SK-N-SH treated with all-trans-retinoic acid at 6 μM for 48 hours (cell line): Measurements from ENCODE around the gene SYCP2L.

Source experiments
- ATAC-seq: fragments of 200-7000 bp; cut with Tn5 transposase; 3 replicates; pipeline ENCODE4 v1.9.1; 2020; ENCODE audit warnings: mild to moderate bottlenecking, moderate library complexity
- ARNTL ChIP-seq: fragments of 450-650 bp; formaldehyde crosslinking; IDR thresholded peaks from 2 replicates; pipeline ENCODE4 v1.5.0; 2020; ENCODE audit warnings: low read depth, mild to moderate bottlenecking, moderate library complexity, borderline replicate concordance
- BACH2 ChIP-seq: fragments of 250-450 bp; sonication (Bioruptor Pico); IDR thresholded peaks from 2 replicates; pipeline ENCODE4 v1.9.0; 2021; ENCODE audit warnings: mild to moderate bottlenecking, borderline replicate concordance
- CREB5 ChIP-seq: fragments of 250-450 bp; sonication (Bioruptor Pico); IDR thresholded peaks from 2 replicates; pipeline ENCODE4 v1.5.1; 2020; ENCODE audit warnings: low read depth, mild to moderate bottlenecking, moderate library complexity
- CSDC2 ChIP-seq: fragments of 250-450 bp; sonication (Bioruptor Pico); IDR thresholded peaks from 2 replicates; pipeline ENCODE4 v1.5.0; 2020; ENCODE audit warnings: mild to moderate bottlenecking, moderate library complexity
- CSRNP3 ChIP-seq: fragments of 250-450 bp; sonication (Bioruptor Pico); IDR thresholded peaks from 2 replicates; pipeline ENCODE4 v1.5.1; 2021; ENCODE audit warnings: mild to moderate bottlenecking, moderate library complexity
- ISL1 ChIP-seq: fragments of 250-450 bp; sonication (Bioruptor Pico); IDR thresholded peaks from 2 replicates; pipeline ENCODE4 v2.1.2; 2022; ENCODE audit warnings: mild to moderate bottlenecking, moderate library complexity
- OSR1 ChIP-seq: fragments of 250-450 bp; sonication (Bioruptor Pico); IDR thresholded peaks from 2 replicates; pipeline ENCODE4 v1.8.0; 2022; ENCODE audit warnings: moderate library complexity, mild to moderate bottlenecking, inconsistent platforms
- PATZ1 ChIP-seq: fragments of 250-450 bp; sonication (Bioruptor Pico); IDR thresholded peaks from 2 replicates; pipeline ENCODE4 v1.8.0; 2020; ENCODE audit warnings: mild to moderate bottlenecking, moderate library complexity, borderline replicate concordance
- POU6F1 ChIP-seq: fragments of 250-450 bp; sonication (Bioruptor Pico); IDR thresholded peaks from 2 replicates; pipeline ENCODE4 v1.8.0; 2021; ENCODE audit warnings: low read depth, mild to moderate bottlenecking, moderate library complexity, borderline replicate concordance
- PPARA ChIP-seq: fragments of 250-450 bp; sonication (Bioruptor Pico); IDR thresholded peaks from 2 replicates; pipeline ENCODE4 v1.5.0; 2020; ENCODE audit warnings: mild to moderate bottlenecking, borderline replicate concordance
- RARB ChIP-seq: fragments of 250-450 bp; sonication (Bioruptor Pico); IDR thresholded peaks from 2 replicates; pipeline ENCODE4 v1.8.0; 2021; ENCODE audit warnings: mild to moderate bottlenecking, moderate library complexity
- SNAI2 ChIP-seq: fragments of 250-450 bp; sonication (Bioruptor Pico); IDR thresholded peaks from 2 replicates; pipeline ENCODE4 v1.5.0; 2020; ENCODE audit warnings: mild to moderate bottlenecking, moderate library complexity
- TCF4 ChIP-seq: fragments of 250-450 bp; sonication (Bioruptor Pico); IDR thresholded peaks from 2 replicates; pipeline ENCODE4 v1.8.0; 2021; ENCODE audit warnings: mild to moderate bottlenecking, moderate library complexity, borderline replicate concordance
- TOX ChIP-seq: fragments of 250-450 bp; sonication (Bioruptor Pico); IDR thresholded peaks from 2 replicates; pipeline ENCODE4 v1.8.0; 2021; ENCODE audit warnings: mild to moderate bottlenecking, moderate library complexity, borderline replicate concordance
- TSHZ2 ChIP-seq: fragments of 250-450 bp; sonication (Bioruptor Pico); IDR thresholded peaks from 2 replicates; pipeline ENCODE4 v1.5.0; 2020; ENCODE audit warnings: mild to moderate bottlenecking, moderate library complexity
- ZFP3 ChIP-seq: fragments of 250-450 bp; sonication (Bioruptor Pico); IDR thresholded peaks from 2 replicates; pipeline ENCODE4 v1.5.0; 2020; ENCODE audit warnings: mild to moderate bottlenecking, moderate library complexity
- ZFP30 ChIP-seq: fragments of 450-650 bp; formaldehyde crosslinking; IDR thresholded peaks from 2 replicates; pipeline ENCODE4 v1.5.0; 2022; ENCODE audit warnings: mild to moderate bottlenecking, moderate library complexity
- ZNF565 ChIP-seq: fragments of 450-650 bp; formaldehyde crosslinking; conservative IDR thresholded peaks from 2 replicates; pipeline ENCODE4 v1.5.0; 2020; ENCODE audit warnings: low read depth, mild to moderate bottlenecking, moderate library complexity
- ZNF70 ChIP-seq: fragments of 450-650 bp; formaldehyde crosslinking; IDR thresholded peaks from 2 replicates; pipeline ENCODE4 v1.5.0; 2020; ENCODE audit warnings: mild to moderate bottlenecking, moderate library complexity
- ZNF8 ChIP-seq: fragments of 450-650 bp; formaldehyde crosslinking; IDR thresholded peaks from 2 replicates; pipeline ENCODE4 v1.5.0; 2020; ENCODE audit warnings: mild to moderate bottlenecking, moderate library complexity

Gene SYCP2L

GRCh38 chr6:11006061-11006460, 119.2 kb downstream of the SYCP2L start:
- ATAC-seq, result no peak
- no peak for TF ChIP-seq CSDC2 (CRISPR knock-in tag)
- TF ChIP-seq ZNF8 (CRISPR knock-in tag), result no peak

GRCh38 chr6:11007715-11008608, 121.1 kb downstream of the SYCP2L start:
- peak; percentile 66 for ATAC-seq

GRCh38 chr6:11008821-11009220, 122.0 kb downstream of the SYCP2L start:
- no peak for TF ChIP-seq RARB
- TF ChIP-seq ZNF8 (CRISPR knock-in tag), result no peak
- no peak for TF ChIP-seq PATZ1 (CRISPR knock-in tag)
- peak; percentile 39 for ATAC-seq

More at GRCh38 chr6:11007715-11008608, 121.1 kb downstream of the SYCP2L start:
- TF ChIP-seq BACH2 (CRISPR knock-in tag) (no peak), PPARA (CRISPR knock-in tag) (no peak), ZNF70 (CRISPR knock-in tag) (no peak), TCF4 (CRISPR knock-in tag) (no peak), TOX (CRISPR knock-in tag) (no peak), ZFP30 (CRISPR knock-in tag) (no peak), ARNTL (CRISPR knock-in tag) (no peak), CREB5 (CRISPR knock-in tag) (no peak), RARB (no peak), ZNF8 (CRISPR knock-in tag) (no peak)

- TF ChIP-seq ZFP3 (CRISPR knock-in tag) (no peak), TSHZ2 (no peak), POU6F1 (CRISPR knock-in tag) (no peak), ZNF8 (CRISPR knock-in tag) (no peak), CSRNP3 (no peak), ZNF565 (CRISPR knock-in tag) (no peak), PPARA (CRISPR knock-in tag) (no peak), ISL1 (CRISPR knock-in tag) (no peak), CSDC2 (CRISPR knock-in tag) (no peak), SNAI2 (CRISPR knock-in tag) (no peak), ARNTL (CRISPR knock-in tag) (no peak), TOX (CRISPR knock-in tag) (no peak), OSR1 (CRISPR knock-in tag) (no peak)
- ATAC-seq, result peak; percentile 68
Observed at GRCh38 chr6:11009353-11009752, 122.5 kb downstream of the SYCP2L start.
